NT2/D1 (cell line): ENCODE data around the gene PPHLN1.

ENCODE experiments used
- DNase-seq: peaks from one replicate; pipeline ENCODE4 v3.0.0-alpha.2; 2011; ENCODE audit warnings: low read depth, low spot score
- H3K27me3 ChIP-seq: 2 replicates; pipeline ENCODE4 v1.6.0; 2011; ENCODE audit warnings: mild to moderate bottlenecking; ENCODE audit not compliant: insufficient read length, insufficient read depth
- H3K36me3 ChIP-seq: 2 replicates; pipeline ENCODE4 v1.6.1; 2011; ENCODE audit warnings: mild to moderate bottlenecking, low read length, mixed read lengths; ENCODE audit not compliant: insufficient read depth, insufficient read length
- H3K4me1 ChIP-seq: 2 replicates; pipeline ENCODE4 v1.5.1; 2011; ENCODE audit not compliant: insufficient read depth, insufficient read length
- H3K4me3 ChIP-seq: 2 replicates; pipeline ENCODE4 v1.5.1; 2011; ENCODE audit warnings: low read depth; ENCODE audit not compliant: insufficient read length
- H3K9ac ChIP-seq: 2 replicates; pipeline ENCODE4 v1.6.0; 2011; ENCODE audit warnings: low read depth; ENCODE audit not compliant: insufficient read length
- H3K9me3 ChIP-seq: 2 replicates; pipeline ENCODE4 v1.5.1; 2011; ENCODE audit warnings: mild to moderate bottlenecking, low read length; ENCODE audit not compliant: insufficient read depth
- SUZ12 ChIP-seq: IDR thresholded peaks from 2 replicates; pipeline ENCODE4 v1.6.1; 2011; ENCODE audit not compliant: insufficient read length, insufficient read depth; ENCODE audit errors: extremely low read depth
- YY1 ChIP-seq: IDR thresholded peaks from 2 replicates; pipeline ENCODE4 v1.6.1; 2011; ENCODE audit not compliant: insufficient read length, insufficient read depth
- ZNF274 ChIP-seq: IDR thresholded peaks from 2 replicates; pipeline ENCODE4 v1.6.1; 2011; ENCODE audit warnings: mild to moderate bottlenecking, low read depth, low read length

PPHLN1 gene

GRCh38 chr12:42283739-42284138 lies 42.2 kb upstream of the PPHLN1 start:
- Histone ChIP-seq H3K9ac (no peak overlapping the region), H3K36me3 (no peaks in the 10 kb centered on the region), H3K4me3 (no peak overlapping the region), H3K9me3 (no peaks in the 10 kb centered on the region), H3K27me3 (no peaks in the 10 kb centered on the region), H3K4me1 (no peaks in the 10 kb centered on the region)
- TF ChIP-seq YY1 (no peak), SUZ12 (no peak), ZNF274 (no peak)
- no peak for DNase-seq

- Histone ChIP-seq H3K27me3 (no peaks in the 10 kb centered on the region), H3K36me3 (no peaks in the 10 kb centered on the region), H3K9me3 (no peaks in the 10 kb centered on the region), H3K9ac (no peak overlapping the region), H3K4me1 (no peaks in the 10 kb centered on the region), H3K4me3 (no peak overlapping the region)
- no peak for DNase-seq
- TF ChIP-seq SUZ12 = no peak
- no peak for TF ChIP-seq YY1
Observed at GRCh38 chr12:42284157-42284556, 41.8 kb upstream of the PPHLN1 start.

- no peak for TF ChIP-seq SUZ12
- no peak for TF ChIP-seq ZNF274
- no peak for TF ChIP-seq YY1
- Histone ChIP-seq H3K4me1 (no peaks in the 10 kb centered on the region), H3K9me3 (no peaks in the 10 kb centered on the region), H3K36me3 (no peaks in the 10 kb centered on the region), H3K4me3 (no peak overlapping the region), H3K27me3 (no peaks in the 10 kb centered on the region), H3K9ac (no peak overlapping the region)
- no peak for DNase-seq
Observed at GRCh38 chr12:42284876-42285275, 41.1 kb upstream of the PPHLN1 start.

- H3K4me1 ChIP-seq = no peaks in the 10 kb centered on the region
Observed at GRCh38 chr12:42285431-42285830, 40.5 kb upstream of the PPHLN1 start.

GRCh38 chr12:42286741-42287140 lies 39.2 kb upstream of the PPHLN1 start:
- no peaks in the 10 kb centered on the region for H3K9me3 ChIP-seq
- TF ChIP-seq SUZ12 (no peak), YY1 (no peak), ZNF274 (no peak)
- H3K4me1 ChIP-seq = no peaks in the 10 kb centered on the region
- H3K9ac ChIP-seq = no peak overlapping the region
- H3K4me3 ChIP-seq = no peak overlapping the region
- H3K36me3 ChIP-seq = no peaks in the 10 kb centered on the region
- no peak for DNase-seq
- no peaks in the 10 kb centered on the region for H3K27me3 ChIP-seq

More at GRCh38 chr12:42285431-42285830, 40.5 kb upstream of the PPHLN1 start:
- DNase-seq = no peak
- Histone ChIP-seq H3K36me3 (no peaks in the 10 kb centered on the region), H3K9me3 (no peaks in the 10 kb centered on the region), H3K27me3 (no peaks in the 10 kb centered on the region), H3K9ac (no peak overlapping the region), H3K4me3 (no peak overlapping the region)
- no peak for TF ChIP-seq YY1
- TF ChIP-seq SUZ12 = no peak
- TF ChIP-seq ZNF274 = no peak

GRCh38 chr12:42288544-42288943 lies 37.4 kb upstream of the PPHLN1 start:
- no peak for DNase-seq
- Histone ChIP-seq H3K36me3 (no peaks in the 10 kb centered on the region), H3K9me3 (no peaks in the 10 kb centered on the region), H3K4me3 (no peak overlapping the region), H3K4me1 (no peaks in the 10 kb centered on the region), H3K27me3 (no peaks in the 10 kb centered on the region), H3K9ac (no peak overlapping the region)
- TF ChIP-seq SUZ12 = no peak
- no peak for TF ChIP-seq ZNF274
- TF ChIP-seq YY1 = no peak

- peaks cover 2% of the 10 kb centered on the region; the same call in 1 of the 2 replicates for H3K9me3 ChIP-seq
- H3K4me1 ChIP-seq = no peaks in the 10 kb centered on the region
- TF ChIP-seq YY1 (no peak), ZNF274 (no peak), SUZ12 (no peak)
- no peak overlapping the region for H3K4me3 ChIP-seq
- H3K27me3 ChIP-seq = no peaks in the 10 kb centered on the region
- H3K36me3 ChIP-seq = no peaks in the 10 kb centered on the region
- H3K9ac ChIP-seq = no peak overlapping the region
- DNase-seq = no peak
Observed at GRCh38 chr12:42291680-42292079, 34.3 kb upstream of the PPHLN1 start.

GRCh38 chr12:42296503-42297109 lies 29.4 kb upstream of the PPHLN1 start:
- Histone ChIP-seq H3K9ac (no peak overlapping the region), H3K27me3 (no peaks in the 10 kb centered on the region), H3K4me1 (no peaks in the 10 kb centered on the region), H3K4me3 (no peak overlapping the region), H3K36me3 (no peaks in the 10 kb centered on the region), H3K9me3 (peaks cover 3% of the 10 kb centered on the region; the same call in 1 of the 2 replicates)
- TF ChIP-seq SUZ12 (no peak), YY1 (no peak), ZNF274 (no peak)
- DNase-seq = peak; percentile 57
